Measurements from ENCODE around the gene KNL1.

DNA sequence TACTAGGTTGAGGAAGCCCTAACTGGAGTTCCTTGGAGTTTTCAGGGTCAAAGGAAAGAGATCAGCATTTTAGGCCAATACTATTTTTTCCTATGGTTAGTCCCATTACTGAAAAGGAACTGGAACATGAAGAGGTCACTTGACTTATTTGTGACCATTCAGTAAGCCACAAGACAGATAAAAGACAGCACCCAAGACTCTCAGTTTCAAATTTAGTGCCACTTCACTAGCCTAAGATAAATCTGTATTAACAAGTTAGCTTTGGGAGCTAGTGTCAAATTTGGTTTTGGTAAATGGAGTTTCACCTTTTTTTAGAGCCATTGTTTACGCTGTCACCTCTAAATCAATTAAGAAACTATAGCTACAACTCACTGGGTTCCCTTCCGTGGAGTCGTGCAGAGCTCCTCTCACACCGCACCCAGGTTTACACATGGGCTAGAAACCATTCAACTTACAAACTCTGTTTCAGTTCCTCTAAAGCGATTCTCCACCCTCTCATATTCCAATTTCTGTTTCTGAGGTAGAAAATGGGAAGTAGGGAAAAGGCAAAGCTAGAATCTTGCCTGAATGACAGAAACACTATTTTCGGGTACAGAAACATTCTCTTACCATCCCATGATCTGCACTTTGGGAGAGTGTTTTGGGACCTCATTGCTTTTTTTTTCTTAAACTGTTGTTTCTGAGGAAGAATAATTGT, 43.6 kb upstream of the KNL1 start:
- no peak for TF ChIP-seq ZC3H10 (CRISPR knock-in tag; IDR thresholded peaks at IDR 0.05)
- no peak for TF ChIP-seq OSR1 (CRISPR knock-in tag; IDR thresholded peaks at IDR 0.05)
- TF ChIP-seq POU6F1 (CRISPR knock-in tag; IDR thresholded peaks at IDR 0.05; ENCODE audit: borderline replicate concordance, low read depth): no peak
- TF ChIP-seq ZFP3 (CRISPR knock-in tag; IDR thresholded peaks at IDR 0.05): no peak
- TF ChIP-seq, protein P1, sequence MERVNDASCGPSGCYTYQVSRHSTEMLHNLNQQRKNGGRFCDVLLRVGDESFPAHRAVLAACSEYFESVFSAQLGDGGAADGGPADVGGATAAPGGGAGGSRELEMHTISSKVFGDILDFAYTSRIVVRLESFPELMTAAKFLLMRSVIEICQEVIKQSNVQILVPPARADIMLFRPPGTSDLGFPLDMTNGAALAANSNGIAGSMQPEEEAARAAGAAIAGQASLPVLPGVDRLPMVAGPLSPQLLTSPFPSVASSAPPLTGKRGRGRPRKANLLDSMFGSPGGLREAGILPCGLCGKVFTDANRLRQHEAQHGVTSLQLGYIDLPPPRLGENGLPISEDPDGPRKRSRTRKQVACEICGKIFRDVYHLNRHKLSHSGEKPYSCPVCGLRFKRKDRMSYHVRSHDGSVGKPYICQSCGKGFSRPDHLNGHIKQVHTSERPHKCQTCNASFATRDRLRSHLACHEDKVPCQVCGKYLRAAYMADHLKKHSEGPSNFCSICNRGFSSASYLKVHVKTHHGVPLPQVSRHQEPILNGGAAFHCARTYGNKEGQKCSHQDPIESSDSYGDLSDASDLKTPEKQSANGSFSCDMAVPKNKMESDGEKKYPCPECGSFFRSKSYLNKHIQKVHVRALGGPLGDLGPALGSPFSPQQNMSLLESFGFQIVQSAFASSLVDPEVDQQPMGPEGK (CRISPR knock-in tag; IDR thresholded peaks at IDR 0.05; ENCODE audit: borderline replicate concordance): no peak
- TF ChIP-seq TCF4 (CRISPR knock-in tag; IDR thresholded peaks at IDR 0.05; ENCODE audit: borderline replicate concordance): no peak
- no peak for TF ChIP-seq RARB (CRISPR knock-in tag; IDR thresholded peaks at IDR 0.05)
- no peak for TF ChIP-seq ESRRG (CRISPR knock-in tag; IDR thresholded peaks at IDR 0.05)
- TF ChIP-seq, protein P2, sequence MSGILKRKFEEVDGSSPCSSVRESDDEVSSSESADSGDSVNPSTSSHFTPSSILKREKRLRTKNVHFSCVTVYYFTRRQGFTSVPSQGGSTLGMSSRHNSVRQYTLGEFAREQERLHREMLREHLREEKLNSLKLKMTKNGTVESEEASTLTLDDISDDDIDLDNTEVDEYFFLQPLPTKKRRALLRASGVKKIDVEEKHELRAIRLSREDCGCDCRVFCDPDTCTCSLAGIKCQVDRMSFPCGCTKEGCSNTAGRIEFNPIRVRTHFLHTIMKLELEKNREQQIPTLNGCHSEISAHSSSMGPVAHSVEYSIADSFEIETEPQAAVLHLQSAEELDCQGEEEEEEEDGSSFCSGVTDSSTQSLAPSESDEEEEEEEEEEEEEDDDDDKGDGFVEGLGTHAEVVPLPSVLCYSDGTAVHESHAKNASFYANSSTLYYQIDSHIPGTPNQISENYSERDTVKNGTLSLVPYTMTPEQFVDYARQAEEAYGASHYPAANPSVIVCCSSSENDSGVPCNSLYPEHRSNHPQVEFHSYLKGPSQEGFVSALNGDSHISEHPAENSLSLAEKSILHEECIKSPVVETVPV (CRISPR knock-in tag; IDR thresholded peaks at IDR 0.05): no peak
- TF ChIP-seq CSDC2 (CRISPR knock-in tag; IDR thresholded peaks at IDR 0.05): no peak
- TF ChIP-seq TSHZ2 (CRISPR knock-in tag; IDR thresholded peaks at IDR 0.05): no peak

Measured in SK-N-SH treated with all-trans-retinoic acid at 6 μM for 48 hours (cell line).